Effector CD4-positive, alpha-beta T cell (primary cell): ENCODE measurements around the gene MAPT.
"Not testable (repeated sequence)": the region's sequence is repeated elsewhere in the genome, so short reads cannot be mapped to it uniquely, and the experiment has no call there.

Experiments used
- DNase-seq: peaks from one replicate; pipeline ENCODE4 v3.0.0-alpha.2; 2020

The MAPT gene

DNA sequence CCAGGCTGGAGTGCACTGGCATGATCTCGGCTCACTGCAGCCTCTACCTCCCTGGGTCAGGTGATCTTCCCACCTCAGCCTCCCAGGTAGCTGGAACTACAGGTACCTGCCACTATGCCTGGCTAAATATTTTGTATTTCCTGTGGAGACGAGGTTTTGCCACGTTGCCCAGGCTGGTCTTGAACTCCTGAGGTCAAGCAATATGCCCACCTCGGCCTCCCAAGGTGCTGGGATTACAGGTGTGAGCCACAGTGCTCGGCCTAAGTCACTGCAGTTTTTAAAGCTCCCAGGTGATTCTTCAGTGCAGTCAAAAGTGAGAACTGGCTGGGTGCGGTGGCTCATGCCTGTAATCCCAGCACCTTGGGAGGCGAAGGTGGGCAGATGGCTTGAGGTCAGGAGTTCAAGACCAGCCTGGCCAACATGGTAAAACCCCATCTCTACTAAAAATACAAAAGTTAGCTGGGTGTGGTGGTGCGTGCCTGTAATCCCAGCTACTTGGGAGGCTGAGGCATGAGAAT lies 125.1 kb downstream of the MAPT start:
- not testable (repeated sequence) for DNase-seq

DNA sequence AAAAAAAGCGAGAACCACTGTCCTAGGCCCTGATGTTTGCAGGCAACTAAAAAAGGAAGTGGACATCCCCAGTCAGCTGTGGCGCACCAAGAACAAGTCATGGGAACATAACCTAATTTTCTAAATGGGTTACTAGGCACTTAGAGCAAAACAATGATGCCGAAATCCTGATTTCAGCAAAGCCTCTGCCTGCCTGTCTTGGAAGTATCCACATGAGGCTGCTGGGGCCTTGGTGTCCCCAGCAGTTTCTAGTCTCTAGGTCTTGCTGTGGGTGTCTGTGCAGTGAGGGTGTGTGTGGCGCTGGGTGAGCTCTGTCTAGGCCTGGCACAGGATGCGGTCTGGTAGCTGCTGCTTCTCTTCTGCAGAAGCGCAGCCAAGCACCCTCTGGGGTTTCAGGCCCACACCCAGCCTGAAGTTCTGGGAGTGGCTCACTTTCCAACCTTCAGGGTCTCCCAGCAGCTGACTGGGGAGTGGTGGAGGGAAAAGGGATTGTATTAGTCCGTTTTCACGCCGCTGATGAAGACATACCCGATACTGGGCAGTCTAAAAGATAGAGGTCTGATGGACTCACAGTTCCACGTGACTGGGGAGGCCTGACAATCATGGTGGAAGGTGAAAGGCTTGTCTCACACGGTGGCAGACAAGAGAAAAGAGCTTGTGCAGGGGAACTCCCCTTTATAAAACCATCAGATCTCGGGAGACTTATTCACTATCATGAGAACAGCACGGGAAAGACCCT lies 125.8 kb downstream of the MAPT start:
- DNase-seq: peak; percentile 26

DNA sequence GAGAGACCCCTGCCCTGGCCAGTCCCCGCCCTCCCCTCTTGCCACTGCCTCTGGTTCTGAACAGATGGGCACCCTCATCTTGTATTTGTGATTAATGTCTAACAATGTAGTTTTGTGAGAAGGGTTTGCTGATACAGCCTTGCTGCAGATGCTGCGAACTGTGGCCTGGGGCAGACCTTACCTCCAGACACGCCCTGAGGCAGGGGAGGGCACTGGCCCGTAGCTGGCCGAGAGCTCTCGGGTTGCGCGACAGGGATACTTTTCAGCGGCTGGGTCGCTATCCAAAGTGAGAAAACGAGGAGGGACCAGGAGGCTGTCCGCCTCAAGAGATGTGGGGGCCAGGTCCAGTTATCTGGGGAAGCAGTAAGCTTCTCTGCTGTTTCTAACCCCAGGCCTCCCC lies 126.6 kb downstream of the MAPT start:
- no peak for DNase-seq

DNA sequence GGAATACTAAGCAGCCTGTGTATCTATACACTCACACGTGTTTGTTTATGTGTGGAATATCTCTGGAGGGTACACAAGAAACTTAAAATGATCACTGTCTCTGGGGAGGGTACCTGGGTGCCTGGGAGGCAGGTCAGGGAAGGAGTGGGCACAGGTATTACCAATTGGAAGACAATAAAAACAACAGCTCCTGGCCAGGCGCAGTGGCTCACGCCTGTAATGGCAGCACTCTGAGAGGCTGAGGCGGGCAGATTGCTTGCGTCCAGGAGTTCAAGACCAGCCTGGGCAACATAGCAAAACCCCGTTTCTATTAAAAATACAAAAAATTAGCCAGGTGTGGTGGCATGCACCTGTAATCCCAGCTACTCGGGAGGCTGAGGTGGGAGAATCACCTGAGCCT lies 129.0 kb downstream of the MAPT start:
- not testable (repeated sequence) for DNase-seq

DNA sequence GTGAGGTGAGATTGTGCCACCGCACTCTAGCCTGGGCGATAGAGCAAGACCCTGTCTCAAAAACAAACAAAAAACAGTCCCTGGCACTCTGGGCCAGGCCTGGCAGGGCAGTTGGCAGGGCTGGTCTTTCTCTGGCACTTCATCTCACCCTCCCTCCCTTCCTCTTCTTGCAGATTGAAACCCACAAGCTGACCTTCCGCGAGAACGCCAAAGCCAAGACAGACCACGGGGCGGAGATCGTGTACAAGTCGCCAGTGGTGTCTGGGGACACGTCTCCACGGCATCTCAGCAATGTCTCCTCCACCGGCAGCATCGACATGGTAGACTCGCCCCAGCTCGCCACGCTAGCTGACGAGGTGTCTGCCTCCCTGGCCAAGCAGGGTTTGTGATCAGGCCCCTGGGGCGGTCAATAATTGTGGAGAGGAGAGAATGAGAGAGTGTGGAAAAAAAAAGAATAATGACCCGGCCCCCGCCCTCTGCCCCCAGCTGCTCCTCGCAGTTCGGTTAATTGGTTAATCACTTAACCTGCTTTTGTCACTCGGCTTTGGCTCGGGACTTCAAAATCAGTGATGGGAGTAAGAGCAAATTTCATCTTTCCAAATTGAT lies 129.5 kb downstream of the MAPT start:
- DNase-seq: no peak

DNA sequence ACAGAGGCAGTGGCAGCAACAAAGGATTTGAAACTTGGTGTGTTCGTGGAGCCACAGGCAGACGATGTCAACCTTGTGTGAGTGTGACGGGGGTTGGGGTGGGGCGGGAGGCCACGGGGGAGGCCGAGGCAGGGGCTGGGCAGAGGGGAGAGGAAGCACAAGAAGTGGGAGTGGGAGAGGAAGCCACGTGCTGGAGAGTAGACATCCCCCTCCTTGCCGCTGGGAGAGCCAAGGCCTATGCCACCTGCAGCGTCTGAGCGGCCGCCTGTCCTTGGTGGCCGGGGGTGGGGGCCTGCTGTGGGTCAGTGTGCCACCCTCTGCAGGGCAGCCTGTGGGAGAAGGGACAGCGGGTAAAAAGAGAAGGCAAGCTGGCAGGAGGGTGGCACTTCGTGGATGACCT lies 130.2 kb downstream of the MAPT start:
- DNase-seq: no peak

DNA sequence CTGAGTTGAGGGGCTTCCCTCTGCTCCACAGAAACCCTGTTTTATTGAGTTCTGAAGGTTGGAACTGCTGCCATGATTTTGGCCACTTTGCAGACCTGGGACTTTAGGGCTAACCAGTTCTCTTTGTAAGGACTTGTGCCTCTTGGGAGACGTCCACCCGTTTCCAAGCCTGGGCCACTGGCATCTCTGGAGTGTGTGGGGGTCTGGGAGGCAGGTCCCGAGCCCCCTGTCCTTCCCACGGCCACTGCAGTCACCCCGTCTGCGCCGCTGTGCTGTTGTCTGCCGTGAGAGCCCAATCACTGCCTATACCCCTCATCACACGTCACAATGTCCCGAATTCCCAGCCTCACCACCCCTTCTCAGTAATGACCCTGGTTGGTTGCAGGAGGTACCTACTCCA lies 130.7 kb downstream of the MAPT start:
- DNase-seq: no peak

DNA sequence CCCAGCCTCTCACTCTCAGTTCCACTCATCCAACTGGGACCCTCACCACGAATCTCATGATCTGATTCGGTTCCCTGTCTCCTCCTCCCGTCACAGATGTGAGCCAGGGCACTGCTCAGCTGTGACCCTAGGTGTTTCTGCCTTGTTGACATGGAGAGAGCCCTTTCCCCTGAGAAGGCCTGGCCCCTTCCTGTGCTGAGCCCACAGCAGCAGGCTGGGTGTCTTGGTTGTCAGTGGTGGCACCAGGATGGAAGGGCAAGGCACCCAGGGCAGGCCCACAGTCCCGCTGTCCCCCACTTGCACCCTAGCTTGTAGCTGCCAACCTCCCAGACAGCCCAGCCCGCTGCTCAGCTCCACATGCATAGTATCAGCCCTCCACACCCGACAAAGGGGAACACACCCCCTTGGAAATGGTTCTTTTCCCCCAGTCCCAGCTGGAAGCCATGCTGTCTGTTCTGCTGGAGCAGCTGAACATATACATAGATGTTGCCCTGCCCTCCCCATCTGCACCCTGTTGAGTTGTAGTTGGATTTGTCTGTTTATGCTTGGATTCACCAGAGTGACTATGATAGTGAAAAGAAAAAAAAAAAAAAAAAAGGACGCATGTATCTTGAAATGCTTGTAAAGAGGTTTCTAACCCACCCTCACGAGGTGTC lies 131.3 kb downstream of the MAPT start:
- no peak for DNase-seq

DNA sequence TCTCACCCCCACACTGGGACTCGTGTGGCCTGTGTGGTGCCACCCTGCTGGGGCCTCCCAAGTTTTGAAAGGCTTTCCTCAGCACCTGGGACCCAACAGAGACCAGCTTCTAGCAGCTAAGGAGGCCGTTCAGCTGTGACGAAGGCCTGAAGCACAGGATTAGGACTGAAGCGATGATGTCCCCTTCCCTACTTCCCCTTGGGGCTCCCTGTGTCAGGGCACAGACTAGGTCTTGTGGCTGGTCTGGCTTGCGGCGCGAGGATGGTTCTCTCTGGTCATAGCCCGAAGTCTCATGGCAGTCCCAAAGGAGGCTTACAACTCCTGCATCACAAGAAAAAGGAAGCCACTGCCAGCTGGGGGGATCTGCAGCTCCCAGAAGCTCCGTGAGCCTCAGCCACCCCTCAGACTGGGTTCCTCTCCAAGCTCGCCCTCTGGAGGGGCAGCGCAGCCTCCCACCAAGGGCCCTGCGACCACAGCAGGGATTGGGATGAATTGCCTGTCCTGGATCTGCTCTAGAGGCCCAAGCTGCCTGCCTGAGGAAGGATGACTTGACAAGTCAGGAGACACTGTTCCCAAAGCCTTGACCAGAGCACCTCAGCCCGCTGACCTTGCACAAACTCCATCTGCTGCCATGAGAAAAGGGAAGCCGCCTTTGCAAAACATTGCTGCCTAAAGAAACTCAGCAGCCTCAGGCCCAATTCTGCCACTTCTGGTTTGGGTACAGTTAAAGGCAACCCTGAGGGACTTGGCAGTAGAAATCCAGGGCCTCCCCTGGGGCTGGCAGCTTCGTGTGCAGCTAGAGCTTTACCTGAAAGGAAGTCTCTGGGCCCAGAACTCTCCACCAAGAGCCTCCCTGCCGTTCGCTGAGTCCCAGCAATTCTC lies 132.1 kb downstream of the MAPT start:
- DNase-seq: no peak

DNA sequence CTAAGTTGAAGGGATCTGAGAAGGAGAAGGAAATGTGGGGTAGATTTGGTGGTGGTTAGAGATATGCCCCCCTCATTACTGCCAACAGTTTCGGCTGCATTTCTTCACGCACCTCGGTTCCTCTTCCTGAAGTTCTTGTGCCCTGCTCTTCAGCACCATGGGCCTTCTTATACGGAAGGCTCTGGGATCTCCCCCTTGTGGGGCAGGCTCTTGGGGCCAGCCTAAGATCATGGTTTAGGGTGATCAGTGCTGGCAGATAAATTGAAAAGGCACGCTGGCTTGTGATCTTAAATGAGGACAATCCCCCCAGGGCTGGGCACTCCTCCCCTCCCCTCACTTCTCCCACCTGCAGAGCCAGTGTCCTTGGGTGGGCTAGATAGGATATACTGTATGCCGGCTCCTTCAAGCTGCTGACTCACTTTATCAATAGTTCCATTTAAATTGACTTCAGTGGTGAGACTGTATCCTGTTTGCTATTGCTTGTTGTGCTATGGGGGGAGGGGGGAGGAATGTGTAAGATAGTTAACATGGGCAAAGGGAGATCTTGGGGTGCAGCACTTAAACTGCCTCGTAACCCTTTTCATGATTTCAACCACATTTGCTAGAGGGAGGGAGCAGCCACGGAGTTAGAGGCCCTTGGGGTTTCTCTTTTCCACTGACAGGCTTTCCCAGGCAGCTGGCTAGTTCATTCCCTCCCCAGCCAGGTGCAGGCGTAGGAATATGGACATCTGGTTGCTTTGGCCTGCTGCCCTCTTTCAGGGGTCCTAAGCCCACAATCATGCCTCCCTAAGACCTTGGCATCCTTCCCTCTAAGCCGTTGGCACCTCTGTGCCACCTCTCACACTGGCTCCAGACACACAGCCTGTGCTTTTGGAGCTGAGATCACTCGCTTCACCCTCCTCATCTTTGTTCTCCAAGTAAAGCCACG lies 133.0 kb downstream of the MAPT start:
- no peak for DNase-seq

DNA sequence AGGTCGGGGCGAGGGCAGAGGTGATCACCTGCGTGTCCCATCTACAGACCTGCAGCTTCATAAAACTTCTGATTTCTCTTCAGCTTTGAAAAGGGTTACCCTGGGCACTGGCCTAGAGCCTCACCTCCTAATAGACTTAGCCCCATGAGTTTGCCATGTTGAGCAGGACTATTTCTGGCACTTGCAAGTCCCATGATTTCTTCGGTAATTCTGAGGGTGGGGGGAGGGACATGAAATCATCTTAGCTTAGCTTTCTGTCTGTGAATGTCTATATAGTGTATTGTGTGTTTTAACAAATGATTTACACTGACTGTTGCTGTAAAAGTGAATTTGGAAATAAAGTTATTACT lies 133.6 kb downstream of the MAPT start:
- no peak for DNase-seq

DNA sequence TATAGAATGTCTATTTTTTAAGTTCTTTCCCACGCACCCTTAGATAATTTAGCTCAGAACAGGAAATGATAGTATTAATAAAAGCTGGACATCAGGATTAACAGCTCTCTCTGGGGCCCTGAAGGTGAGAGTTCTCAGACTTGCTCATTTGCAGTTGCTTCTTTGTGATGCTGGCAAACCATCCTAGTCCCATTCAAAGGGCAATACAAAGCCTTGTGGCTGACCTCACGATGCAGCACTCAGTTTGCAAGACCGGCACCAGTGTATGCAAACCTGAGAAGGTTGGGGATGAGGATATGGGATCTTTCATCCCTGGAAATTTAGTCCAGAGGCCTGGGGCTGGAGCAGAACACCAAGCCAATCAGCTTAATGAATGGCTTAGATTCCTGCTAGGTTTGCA lies 134.0 kb downstream of the MAPT start:
- DNase-seq: no peak

DNA sequence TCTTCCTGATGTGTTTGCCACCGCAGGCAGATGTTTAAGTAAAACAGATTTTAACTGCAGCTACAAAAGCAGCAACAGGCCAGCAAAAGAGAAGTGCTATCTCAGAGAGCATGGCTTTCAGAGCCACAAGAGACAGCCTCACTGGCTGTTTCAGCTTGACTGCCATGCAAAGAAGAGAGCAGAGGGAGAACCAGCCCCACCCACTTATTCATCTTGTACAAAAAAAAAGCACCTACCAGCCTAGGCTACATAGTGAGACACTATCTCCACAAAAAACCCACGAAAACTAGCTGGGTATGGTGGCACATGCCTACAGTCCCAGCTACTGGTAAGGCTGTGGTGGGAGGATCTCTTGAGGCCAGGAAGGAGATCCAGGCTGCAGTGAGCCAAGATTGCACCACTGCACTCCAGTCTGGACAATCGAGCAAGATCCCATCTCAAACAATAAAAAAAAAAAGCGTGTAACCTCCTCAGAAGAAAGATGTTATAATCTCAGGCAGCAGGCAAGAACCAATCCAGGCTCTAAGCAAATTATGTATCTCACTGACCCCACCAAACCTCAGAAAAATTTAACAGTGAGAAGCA lies 134.7 kb downstream of the MAPT start:
- no peak for DNase-seq

DNA sequence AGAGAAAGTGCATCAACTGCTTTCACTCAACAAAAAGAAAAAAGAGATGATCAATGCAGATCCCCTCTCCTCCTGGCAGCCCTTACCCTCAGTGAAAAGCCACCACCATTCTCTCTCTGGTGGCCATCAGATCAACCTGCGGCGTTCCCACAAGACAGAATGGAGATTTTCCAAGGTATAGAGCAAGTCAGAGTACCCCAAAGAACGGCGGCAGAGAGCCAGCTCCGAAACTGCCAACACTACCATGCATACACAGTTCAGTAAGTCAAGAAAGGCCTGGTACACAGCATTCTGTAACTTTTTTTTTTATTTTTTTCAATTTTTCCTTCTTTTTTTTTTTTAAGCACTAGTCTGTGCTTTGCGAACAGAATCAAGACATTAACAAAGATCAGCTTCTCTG lies 135.3 kb downstream of the MAPT start:
- no peak for DNase-seq

DNA sequence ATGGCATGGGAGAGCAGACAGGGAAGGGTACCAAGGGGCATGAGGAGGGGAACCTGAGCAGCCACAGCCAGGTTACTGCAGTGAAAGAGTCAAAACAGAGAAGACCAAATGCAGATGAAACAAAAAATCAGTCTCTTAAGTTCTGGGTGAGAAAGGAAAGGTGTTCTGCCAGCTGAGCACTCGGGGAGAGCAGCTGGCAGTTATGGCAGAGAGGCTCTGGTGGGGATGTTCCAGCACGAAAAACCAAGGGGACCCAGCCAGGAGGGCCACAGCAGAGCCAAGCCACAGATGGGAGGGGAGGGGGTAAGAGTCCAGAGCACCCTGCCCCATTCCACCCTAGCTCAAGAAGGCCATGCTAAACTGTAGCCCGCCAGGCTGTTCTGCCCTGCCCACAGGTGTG lies 136.4 kb downstream of the MAPT start:
- no peak for DNase-seq

DNA sequence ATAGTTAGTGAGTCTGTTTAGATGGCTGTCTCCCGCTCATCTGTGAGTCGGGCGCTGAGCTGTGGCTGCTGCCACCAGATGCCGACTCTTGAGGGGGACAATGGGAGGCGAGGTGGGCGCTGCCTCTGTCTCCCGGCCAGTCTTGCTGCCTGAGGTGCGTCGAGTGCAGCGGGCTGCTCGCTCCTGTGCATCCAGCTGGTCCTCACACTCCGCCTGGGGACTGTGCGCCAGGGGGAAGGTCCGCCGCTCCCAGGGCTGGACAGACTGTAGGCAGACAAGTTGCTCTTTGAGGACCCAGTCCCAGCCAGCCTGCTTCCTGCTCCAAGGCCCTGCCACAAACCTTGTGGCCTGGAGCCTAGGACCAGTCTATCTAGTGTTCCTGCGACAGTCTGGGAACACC lies 137.1 kb downstream of the MAPT start:
- no peak for DNase-seq

DNA sequence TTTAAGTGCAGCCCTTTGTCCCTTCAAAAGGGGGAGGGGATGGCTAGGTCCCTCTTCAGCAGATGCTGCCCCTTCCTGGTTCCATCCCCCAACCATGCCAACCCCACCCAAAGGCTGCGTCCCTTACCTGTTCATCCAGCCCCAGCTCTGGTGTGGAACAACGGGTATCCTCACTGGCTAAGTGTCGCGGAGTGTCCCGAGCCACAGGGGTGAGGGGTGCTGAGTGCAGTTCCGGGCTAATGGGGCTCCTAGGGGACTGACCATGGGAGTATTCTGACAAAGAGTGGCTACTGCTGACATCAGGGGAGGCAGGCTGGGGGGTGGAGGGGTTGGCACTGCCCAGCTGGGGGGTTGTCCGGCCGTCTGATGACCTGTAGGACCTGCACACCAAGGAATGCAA lies 137.6 kb downstream of the MAPT start:
- DNase-seq: no peak

DNA sequence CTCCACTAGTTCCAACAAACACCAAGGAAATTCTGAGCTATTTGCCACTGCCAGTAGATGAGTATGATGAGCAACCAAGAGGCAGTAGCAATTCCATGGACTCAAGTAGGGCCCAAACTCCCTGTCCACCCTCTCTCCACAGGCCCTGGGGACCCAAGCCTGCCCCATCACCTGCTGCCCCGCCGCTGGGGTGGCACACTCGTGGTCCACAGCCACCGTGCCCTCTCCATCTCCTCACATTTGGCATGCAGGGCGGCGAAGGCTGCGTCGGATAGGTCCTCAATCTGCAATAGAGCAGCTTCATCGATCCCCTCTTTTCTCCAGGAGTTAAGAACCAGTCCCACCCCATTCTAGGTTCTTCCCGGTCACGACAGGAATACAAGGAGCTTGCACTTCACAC lies 138.6 kb downstream of the MAPT start:
- no peak for DNase-seq

DNA sequence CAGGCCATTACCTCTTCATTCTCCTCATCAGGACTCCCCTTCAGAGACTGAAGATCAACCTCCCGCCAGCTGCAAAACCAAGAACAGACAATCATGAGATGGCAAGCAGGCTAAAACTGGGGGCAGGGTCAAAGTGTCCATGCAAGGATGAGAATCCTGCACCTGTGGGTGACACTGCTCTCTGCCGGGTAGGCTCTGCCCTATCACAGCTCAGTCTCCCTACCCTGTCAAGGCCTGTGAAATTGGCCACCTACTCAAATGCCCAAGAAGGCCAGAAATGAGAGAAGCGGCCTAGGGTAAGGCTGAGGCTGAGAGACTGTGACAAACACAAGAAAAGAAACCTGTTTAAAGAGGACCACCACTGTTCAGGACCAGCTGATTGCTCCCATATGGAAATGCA lies 139.0 kb downstream of the MAPT start:
- DNase-seq: no peak

DNA sequence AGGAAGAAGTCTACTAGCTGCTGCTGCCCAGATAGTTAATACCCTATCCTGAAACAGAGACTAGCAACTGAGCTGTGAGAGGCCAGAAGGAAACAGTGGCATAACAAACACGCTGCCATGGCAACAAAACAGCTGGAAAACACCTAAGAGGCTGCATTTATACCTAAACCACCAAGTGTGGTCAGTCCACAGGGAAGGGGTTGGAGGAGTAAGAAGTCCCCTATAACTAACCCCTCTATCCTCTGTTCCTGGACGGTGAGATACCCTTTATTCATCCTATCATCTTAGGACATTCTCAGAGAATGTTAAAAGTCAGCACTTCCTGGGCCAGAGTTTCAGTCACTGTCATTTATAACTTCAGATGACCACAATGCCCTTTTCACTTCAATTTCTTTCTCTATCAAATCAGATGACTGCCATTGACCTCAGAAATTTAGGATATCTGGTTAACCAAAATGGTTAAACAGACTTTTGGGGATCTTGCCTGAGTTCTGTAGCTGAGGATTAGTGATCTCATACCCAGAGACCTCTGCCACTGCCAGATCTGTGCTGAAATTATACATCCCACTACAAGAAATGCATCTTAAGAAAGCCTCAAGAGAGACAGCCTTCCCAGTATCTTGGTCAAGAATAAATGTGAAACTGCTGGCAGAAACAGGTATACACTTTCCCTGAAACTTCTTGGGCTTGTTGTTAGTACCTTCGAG lies 140.9 kb downstream of the MAPT start:
- DNase-seq: no peak

DNA sequence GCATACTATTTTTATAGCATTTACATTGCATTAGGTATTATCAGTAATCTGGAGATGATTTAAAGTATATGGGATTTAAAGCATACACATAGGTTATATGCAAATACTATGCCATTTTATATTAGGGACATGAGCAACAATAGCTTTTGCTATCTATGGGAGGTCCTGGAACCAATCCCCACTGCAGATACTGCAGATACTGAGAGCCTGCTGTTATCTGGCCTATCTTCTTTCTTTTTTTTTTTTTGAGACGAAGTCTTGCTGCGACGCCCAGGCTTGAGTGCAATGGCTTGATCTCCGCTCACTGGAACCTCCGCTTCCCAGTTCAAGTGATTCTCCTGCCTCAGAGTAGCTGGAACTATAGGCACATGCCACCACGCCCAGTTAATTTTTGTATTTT lies 142.1 kb downstream of the MAPT start:
- DNase-seq: no peak
